HG02610 (cell line): Measurements from ENCODE around the gene CAPN8.

Experiments
- ATAC-seq: cut with Tn5 transposase; IDR thresholded peaks from one replicate; pipeline ENCODE4 v1.9.1; 2021; ENCODE audit warnings: mild to moderate bottlenecking, moderate library complexity; ENCODE audit not compliant: unreplicated experiment

CAPN8 gene

DNA sequence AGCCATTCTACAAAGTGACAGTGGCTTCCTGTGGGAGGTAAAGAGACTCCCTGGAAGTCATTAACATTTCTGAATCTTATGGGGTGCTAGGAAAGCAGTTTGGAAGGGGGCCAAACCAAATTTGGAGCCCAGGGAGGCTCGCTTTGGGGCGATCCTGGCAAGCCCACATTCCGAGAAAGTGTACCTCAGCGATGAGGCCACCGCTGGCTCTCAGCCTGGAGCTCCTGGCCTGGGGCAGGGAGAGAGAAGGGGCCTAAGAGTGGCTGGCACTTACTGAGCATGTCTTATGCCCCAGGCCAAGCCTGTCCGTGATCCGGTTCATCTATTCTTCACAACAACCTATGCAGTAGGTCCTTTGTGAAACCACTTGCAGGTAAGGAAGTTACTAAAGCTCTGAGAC is 173.5 kb downstream of the CAPN8 start:
- no peak for ATAC-seq
